Gastrocnemius medialis (tissue), 4 donors: ENCODE measurements around the gene KASH5. TPM values are rescaled to one million over a fixed set of nuclear protein-coding genes. Genes with fewer than 3 reads are reported as not detected.

ENCODE experiments used
- ATAC-seq, 2 donors: fragments of 150-250 bp; one replicate each; pipeline ENCODE4 v1.9.1; 2016
- DNase-seq, 2 donors: peaks; one replicate each; pipeline ENCODE4 v3.0.0-alpha.2; 2019
- H3K27ac ChIP-seq, 4 donors: fragments of 200-600 bp; sonication (generic); 1 replicate in 1 of 4; 2 replicates in 3 of 4; pipeline ENCODE4 v1.5.1; 2016 to 2018; ENCODE audit warnings: mild to moderate bottlenecking in 2 of 4, moderate library complexity in 1 of 4
- H3K27me3 ChIP-seq, 3 donors: fragments of 200-600 bp; sonication (generic) in 2 of 3; 1 replicate in 1 of 3; 2 replicates in 2 of 3; pipeline versions ENCODE4 v1.5.1 to v1.6.0; 2016 to 2019; ENCODE audit warnings: mild to moderate bottlenecking in 1 of 3, moderate library complexity in 1 of 3
- H3K36me3 ChIP-seq, 2 donors: fragments of 200-600 bp; sonication (generic) in 1 of 2; one replicate each; pipeline ENCODE4 v1.5.1; 2017 to 2018
- H3K4me1 ChIP-seq, 2 donors: fragments of 200-600 bp; sonication (generic) in 1 of 2; one replicate each; pipeline ENCODE4 v1.5.1; 2016 to 2017; ENCODE audit warnings: mild to moderate bottlenecking in 2 of 2
- H3K4me3 ChIP-seq, 4 donors: fragments of 200-600 bp; sonication (generic) in 3 of 4; 1 replicate in 1 of 4; 2 replicates in 3 of 4; pipeline ENCODE4 v1.5.1; 2016 to 2019; ENCODE audit warnings: mild to moderate bottlenecking in 2 of 4
- H3K9me3 ChIP-seq, 3 donors: fragments of 200-600 bp; sonication (generic) in 2 of 3; 1 replicate in 1 of 3; 2 replicates in 2 of 3; pipeline ENCODE4 v1.5.1; 2016 to 2019
- POLR2A ChIP-seq, 2 donors: fragments of 450-650 bp; IDR thresholded peaks; one replicate each; pipeline ENCODE4 v1.6.1; 2017; ENCODE audit warnings: antibody characterized with exemption in 2 of 2, mild to moderate bottlenecking in 2 of 2, moderate library complexity in 2 of 2
- in situ Hi-C, 4 donors: fragments of 200-750 bp; cut with MboI; loops; one replicate each; pipeline versions ENCODE4 v1.15.0 to v1.8.0; 2017; ENCODE audit warnings: low sequenced_read_pairs in 4 of 4
- intact Hi-C: fragments of 100-400 bp; cut with DNase I; formaldehyde crosslinking; loops from one replicate; pipeline ENCODE4 v1.15.1; 2023; ENCODE audit warnings: low total_unique reads
- total RNA-seq, 4 donors: library from RNA; depleted of rRNA; stranded (reverse); fragments of >200 nt; gene quantifications; one replicate each; pipeline versions ENCODE4 v1.1.0 to v1.2.3, GENCODE V29; 2016
- TF ChIP-seq, protein P1 (sequence below), 5 experiments: fragments of 450-650 bp in 3 of 5; fragments of 200-600 bp in 2 of 5; sonication (generic) in 2 of 5; IDR thresholded peaks in 4 of 5; conservative IDR thresholded peaks in 1 of 5; 1 replicate in 4 of 5; 2 replicates in 1 of 5; pipeline ENCODE4 v1.5.1; 2016 to 2019; ENCODE audit warnings: antibody characterized with exemption in 5 of 5, mild to moderate bottlenecking in 3 of 5, moderate library complexity in 3 of 5

The KASH5 gene
- total RNA-seq, 4 donors from 2014 or later = not detected

DNA sequence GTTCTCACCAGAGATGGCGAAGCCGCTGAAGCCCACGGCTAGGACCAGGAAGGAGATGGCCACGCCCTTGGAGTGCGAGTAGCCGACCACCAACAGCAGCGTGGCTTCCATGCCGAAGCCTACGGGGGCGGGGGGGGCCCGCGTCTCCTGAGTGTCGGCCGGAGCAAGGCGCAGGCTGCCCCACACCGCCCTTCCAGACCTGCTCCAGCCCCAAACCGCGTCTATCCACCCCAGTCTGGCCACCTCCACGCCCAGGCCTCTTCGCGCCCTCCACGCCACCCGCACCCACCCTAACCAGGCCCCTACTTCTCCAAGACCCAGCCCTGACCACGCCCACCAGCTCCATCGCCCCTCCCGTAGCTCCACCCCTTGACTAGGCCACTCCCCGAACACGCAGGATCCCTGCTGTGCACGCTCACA lies 43.3 kb downstream of the KASH5 start:
- TF ChIP-seq POLR2A (IDR thresholded peaks at IDR 0.05) = no peak
- TF ChIP-seq, protein P1, sequence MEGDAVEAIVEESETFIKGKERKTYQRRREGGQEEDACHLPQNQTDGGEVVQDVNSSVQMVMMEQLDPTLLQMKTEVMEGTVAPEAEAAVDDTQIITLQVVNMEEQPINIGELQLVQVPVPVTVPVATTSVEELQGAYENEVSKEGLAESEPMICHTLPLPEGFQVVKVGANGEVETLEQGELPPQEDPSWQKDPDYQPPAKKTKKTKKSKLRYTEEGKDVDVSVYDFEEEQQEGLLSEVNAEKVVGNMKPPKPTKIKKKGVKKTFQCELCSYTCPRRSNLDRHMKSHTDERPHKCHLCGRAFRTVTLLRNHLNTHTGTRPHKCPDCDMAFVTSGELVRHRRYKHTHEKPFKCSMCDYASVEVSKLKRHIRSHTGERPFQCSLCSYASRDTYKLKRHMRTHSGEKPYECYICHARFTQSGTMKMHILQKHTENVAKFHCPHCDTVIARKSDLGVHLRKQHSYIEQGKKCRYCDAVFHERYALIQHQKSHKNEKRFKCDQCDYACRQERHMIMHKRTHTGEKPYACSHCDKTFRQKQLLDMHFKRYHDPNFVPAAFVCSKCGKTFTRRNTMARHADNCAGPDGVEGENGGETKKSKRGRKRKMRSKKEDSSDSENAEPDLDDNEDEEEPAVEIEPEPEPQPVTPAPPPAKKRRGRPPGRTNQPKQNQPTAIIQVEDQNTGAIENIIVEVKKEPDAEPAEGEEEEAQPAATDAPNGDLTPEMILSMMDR (IDR thresholded peaks at IDR 0.05 in 4 of 5, conservative IDR thresholded peaks at IDR 0.05 in 1 of 5) = no peak
- in situ Hi-C loops = no loop called here
- ATAC-seq = no peak
- intact Hi-C loops = no loop called here
- no peak for DNase-seq
- Histone ChIP-seq H3K27ac (no peak overlapping the region), H3K4me1 (peaks cover 0 to 8% of the 10 kb centered on the region in 2 donors), H3K27me3 (peaks cover 92 to 94% (median 93%) of the 10 kb centered on the region in 3 donors), H3K36me3 (no peaks in the 10 kb centered on the region), H3K9me3 (no peaks in the 10 kb centered on the region), H3K4me3 (no peak overlapping the region)

DNA sequence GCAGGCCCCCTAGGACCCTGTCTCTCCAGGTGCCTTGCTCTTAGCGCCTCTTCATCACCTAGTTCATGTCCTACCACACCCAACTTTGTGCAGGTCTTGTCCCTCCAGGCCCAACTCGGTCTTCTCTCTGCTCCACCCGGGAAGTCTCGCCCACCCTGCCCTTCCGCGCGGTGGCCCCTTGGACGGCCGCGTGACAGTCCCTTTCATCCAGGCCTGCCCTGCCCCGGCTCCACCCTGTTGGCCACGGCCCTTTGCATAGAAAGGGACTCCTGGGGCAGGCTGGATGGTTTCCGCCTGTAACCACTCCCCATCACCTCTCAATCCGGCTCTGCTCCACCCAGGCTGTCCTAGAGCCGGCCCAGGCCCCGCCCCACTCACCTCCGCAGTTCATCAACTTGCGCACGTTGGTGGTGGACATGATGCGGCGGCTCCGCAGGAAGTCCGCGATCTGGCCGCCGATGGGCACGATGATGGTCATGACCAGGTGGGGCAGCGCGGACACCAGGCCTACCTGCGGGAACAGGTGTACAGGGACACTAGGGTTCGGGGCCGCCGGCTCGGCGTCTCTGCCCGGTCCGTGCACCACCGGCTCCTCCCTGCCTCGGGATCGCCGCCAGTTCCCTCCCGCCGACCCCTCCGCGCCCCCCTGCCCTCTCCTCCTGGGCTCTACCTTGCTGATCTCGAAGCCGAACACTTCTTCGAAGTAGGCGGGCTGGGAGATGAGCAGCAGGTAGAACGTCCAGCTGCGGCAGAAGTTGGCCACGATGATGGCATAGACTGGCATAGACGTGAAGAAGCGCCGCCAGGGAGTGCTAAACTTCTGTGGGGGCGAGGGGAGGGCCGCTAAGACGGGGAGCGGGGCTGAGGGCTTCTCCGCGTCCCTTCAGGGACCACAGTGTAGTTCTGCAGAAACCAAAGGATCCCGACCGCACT lies 44.4 kb downstream of the KASH5 start:
- peaks cover 0 to 8% of the 10 kb centered on the region in 2 donors for H3K4me1 ChIP-seq
- ATAC-seq = no peak
- DNase-seq = no peak
- no peaks in the 10 kb centered on the region for H3K36me3 ChIP-seq
- H3K27me3 ChIP-seq = peaks cover 92 to 93% (median 92%) of the 10 kb centered on the region in 3 donors
- intact Hi-C loops = no loop called here
- no peak overlapping the region for H3K27ac ChIP-seq
- TF ChIP-seq, protein P1 (IDR thresholded peaks at IDR 0.05 in 4 of 5, conservative IDR thresholded peaks at IDR 0.05 in 1 of 5) = no peak
- TF ChIP-seq POLR2A (IDR thresholded peaks at IDR 0.05) = no peak
- H3K9me3 ChIP-seq = no peaks in the 10 kb centered on the region
- in situ Hi-C loops = no loop called here
- H3K4me3 ChIP-seq = no peak overlapping the region

DNA sequence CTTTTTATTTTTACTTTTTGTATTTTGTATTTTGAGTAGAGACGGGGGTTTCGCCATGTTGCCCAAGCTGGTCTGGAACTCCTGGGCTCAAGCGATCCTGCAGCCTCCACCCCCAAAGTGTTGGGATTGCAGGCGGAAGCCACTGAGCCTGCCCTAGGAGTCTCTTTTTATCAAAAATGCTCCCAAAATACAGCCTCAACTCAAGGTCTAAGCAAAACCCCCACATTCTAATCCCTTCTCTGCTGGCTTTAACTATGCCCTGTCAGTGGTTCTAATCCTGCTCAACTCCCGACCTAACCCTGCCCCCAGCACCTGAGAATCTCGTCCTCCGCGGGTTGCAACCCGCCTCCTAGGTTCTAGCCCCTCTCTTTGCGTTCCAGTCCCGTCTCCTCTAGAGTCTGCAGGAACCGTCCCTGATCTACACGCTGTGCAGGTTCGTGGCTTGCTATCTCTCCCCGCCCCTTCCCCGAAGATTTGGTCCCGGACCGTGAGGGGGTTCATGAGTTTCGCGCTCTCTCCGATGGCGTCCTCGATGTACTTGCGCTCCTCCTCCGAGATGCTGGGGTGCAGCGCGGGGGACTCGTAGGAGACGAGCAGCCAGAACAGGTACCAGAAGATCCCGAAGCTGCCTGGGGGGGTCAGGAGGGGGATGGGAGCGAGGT lies 45.3 kb downstream of the KASH5 start:
- in situ Hi-C loops = no loop called here
- H3K9me3 ChIP-seq = no peaks in the 10 kb centered on the region
- H3K27me3 ChIP-seq = peaks cover 86 to 91% (median 86%) of the 10 kb centered on the region in 3 donors
- TF ChIP-seq, protein P1 (IDR thresholded peaks at IDR 0.05 in 4 of 5, conservative IDR thresholded peaks at IDR 0.05 in 1 of 5) = no peak
- no peak for TF ChIP-seq POLR2A (IDR thresholded peaks at IDR 0.05)
- H3K36me3 ChIP-seq = no peaks in the 10 kb centered on the region
- H3K27ac ChIP-seq = no peak overlapping the region
- intact Hi-C loops = no loop called here
- no peak overlapping the region for H3K4me3 ChIP-seq
- H3K4me1 ChIP-seq = peaks cover 0 to 3% of the 10 kb centered on the region in 2 donors
- ATAC-seq (no peak), DNase-seq (no peak)

DNA sequence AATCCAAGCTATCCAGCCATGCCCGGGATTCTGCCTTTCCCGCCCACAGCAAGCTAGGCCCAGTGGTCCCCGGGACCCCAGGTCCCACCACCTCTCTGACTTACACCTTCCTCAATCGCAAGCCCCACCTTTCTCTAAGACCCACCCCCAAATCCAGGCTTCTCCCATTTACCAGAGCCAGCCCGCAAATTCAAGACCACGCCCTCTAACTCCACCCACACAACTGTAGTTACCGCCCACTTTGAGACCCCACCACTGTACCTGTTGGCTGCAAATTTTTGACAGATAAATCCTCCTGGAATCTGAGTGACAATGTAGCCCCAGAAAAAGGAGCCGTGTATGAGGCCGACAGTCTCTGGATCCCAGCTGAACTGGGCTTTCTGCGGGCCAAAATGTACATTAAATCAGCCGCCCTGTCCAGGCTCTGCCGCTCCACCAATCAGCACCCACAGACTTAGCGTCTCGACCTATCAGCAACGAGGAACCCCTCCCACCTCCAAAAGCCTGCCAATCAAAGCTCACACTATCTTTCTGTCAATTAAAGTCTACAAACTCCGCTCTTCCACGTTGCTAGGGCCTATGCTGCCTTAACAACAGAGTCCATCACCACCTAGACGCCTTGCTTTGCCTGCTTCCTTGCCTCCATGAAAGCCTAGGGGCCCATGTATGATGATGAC lies 47.0 kb downstream of the KASH5 start:
- H3K4me1 ChIP-seq = no peaks in the 10 kb centered on the region
- no peaks in the 10 kb centered on the region for H3K36me3 ChIP-seq
- no peak for TF ChIP-seq POLR2A (IDR thresholded peaks at IDR 0.05)
- TF ChIP-seq, protein P1 (IDR thresholded peaks at IDR 0.05 in 4 of 5, conservative IDR thresholded peaks at IDR 0.05 in 1 of 5) = no peak
- H3K9me3 ChIP-seq = no peaks in the 10 kb centered on the region
- DNase-seq = no peak
- in situ Hi-C loops (no loop called here), intact Hi-C loops (no loop called here)
- H3K4me3 ChIP-seq = no peak overlapping the region
- no peak overlapping the region for H3K27ac ChIP-seq
- H3K27me3 ChIP-seq = peaks cover 85 to 90% (median 89%) of the 10 kb centered on the region in 3 donors
- ATAC-seq = no peak
